Measurements from ENCODE around the gene NIN. TPM values are rescaled to one million over a fixed set of nuclear protein-coding genes. Genes with fewer than 3 reads are reported as not detected.
"Not testable (repeated sequence)": the region's sequence is repeated elsewhere in the genome, so short reads cannot be mapped to it uniquely, and the experiment has no call there.

The NIN gene
- total RNA-seq, 2 experiments from 2014 or later = 50.3 to 56.5 TPM

DNA sequence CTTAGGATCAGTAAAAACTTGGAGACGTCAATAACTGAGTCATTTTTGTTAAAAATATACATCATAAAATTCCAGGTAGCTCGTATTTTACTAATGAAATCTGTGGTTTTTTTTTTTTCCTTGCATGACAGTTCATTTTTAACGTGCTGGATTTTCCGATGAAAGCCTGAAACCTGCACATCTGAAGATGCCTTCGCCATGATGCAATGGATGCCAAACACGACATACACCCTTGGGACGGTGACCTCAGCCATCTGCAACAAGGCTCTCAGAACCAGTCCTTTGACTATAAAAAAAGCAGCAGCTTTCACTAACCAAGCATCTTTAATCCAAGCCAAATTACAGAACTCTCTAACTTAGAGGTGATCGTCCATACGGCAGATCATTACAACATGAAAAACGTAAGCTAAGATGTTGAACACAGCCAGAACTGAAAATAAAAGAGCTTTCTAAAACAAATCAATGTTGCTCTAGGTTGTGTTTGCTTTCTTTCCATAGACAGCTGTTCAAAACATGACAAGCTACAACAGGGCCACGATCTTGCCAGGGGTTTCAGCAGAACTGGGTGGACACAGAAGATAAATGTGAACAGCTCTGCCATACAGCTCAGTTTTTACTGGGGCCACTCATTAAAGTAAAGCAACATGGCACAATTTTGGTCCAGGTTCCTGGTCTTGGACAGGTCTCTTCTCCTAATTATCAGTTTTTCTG lies 7.8 kb downstream of the NIN start:
- Mint-ChIP-seq H3K27me3 (no peaks in the 10 kb centered on the region), H3K36me3 (ENCODE audit: low read depth) (peaks cover 40% of the 10 kb centered on the region), H3K4me1 (peaks cover 63% of the 10 kb centered on the region), H3K9me3 (no peaks in the 10 kb centered on the region), H3K27ac (peak overlapping the region; percentile 60), H3K4me3 (peak overlapping the region; percentile 7)
- POLR2A ChIA-PET = interaction anchor here (1.1 to 3.3 kb wide), 3 partner anchors 7 to 30 kb away, joined by 3 to 14 read pairs (median 3); partner anchors contain the start of gene NIN
- DNase-seq = no peak
- CTCF ChIA-PET = interaction anchor here (3.7 kb wide), 1 partner anchor 37 kb away, joined by 19 read pairs; no protein-coding TSS in a partner anchor

DNA sequence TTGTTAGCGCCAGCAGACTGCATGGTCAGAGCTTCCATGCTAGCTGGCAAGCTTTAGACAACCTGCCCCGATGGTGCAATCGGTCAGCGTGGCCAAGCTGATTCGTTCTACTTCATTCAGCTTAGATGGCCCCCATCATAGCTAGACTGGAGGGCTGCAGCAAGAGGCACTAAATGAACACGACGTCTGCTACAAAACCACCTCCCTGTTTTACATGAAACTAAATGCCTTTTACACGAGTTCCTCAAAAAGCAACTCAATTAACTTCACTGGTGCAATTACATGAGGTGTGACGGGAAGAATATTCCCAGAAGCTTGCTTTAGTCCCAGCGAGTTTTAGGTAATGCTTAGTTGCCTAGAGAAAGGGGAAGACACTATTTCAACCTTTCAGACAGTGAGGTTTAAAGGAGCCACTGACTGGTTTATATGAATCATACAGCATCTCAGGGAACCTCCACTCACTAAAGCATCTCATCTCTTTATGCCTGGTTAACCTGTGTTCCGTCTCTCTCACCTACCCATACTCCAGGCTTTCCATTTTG lies 8.4 kb downstream of the NIN start:
- ChIA-PET CTCF (interaction anchor here (2.1 to 3.7 kb wide), 3 partner anchors 37 to 45 kb away, joined by 4 to 19 read pairs (median 13); no protein-coding TSS in a partner anchor), POLR2A (interaction anchor here (1.0 to 3.3 kb wide), 4 partner anchors 8 to 36 kb away, joined by 3 to 14 read pairs (median 4); partner anchors contain the start of gene NIN)
- Mint-ChIP-seq H3K36me3 (ENCODE audit: low read depth) (peaks cover 42% of the 10 kb centered on the region), H3K27me3 (no peaks in the 10 kb centered on the region), H3K27ac (peak overlapping the region; percentile 60), H3K9me3 (no peaks in the 10 kb centered on the region), H3K4me1 (peaks cover 63% of the 10 kb centered on the region), H3K4me3 (peak overlapping the region; percentile 7)
- DNase-seq = no peak

DNA sequence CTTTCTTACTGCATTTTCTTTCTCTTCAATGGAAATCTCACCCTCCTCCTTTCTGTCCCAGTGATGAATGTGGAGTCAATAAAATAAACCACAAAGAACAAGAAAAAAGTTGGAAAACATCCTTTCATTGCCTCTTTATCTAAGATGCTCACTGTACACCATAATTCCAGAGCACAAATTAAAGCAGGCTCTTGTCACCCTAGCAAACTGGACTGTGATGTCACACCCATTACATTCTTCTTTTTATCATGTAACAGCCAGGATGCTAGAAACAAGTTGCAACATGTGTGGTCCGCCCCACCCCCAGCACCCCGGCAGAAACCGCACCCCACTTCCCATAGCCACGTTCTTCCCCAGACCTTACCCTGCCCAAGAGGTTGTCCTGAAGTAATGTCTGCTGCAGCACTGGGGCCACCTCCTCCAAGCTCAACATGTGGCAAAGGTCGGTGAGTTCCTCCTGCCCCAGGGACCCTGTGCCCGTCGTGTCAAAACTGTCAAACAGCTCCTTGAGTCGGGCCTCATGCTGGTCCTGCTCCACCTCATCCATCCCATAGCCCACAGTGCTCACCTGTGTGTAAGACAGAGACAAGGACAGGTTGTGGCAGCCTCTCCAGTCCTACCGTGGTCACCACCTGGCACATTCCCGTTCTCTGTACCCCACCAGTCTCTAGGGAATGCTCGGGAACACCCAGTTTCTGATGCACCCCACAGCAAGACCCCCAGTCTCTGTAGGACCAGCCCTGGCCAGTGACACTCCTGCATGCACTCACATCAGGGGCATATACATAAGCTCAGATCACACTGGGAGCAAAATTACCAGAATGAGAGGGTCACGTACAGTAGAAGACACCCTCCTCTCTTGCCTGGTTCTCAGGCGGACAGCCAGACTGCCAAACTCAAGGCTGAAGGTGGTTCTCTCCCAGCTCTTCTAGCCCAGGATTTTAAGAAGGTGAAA lies 9.2 kb downstream of the NIN start:
- Mint-ChIP-seq H3K27me3 (no peaks in the 10 kb centered on the region), H3K27ac (peak overlapping the region; percentile 76), H3K4me1 (peaks cover 61% of the 10 kb centered on the region), H3K4me3 (peak overlapping the region; percentile 57), H3K9me3 (no peaks in the 10 kb centered on the region), H3K36me3 (ENCODE audit: low read depth) (peaks cover 39% of the 10 kb centered on the region)
- POLR2A ChIA-PET = interaction anchor here (1.0 to 3.3 kb wide), 3 partner anchors 7 to 35 kb away, joined by 3 to 14 read pairs (median 4); partner anchors contain the start of gene NIN
- CTCF ChIA-PET = interaction anchor here (1.5 to 3.7 kb wide), 5 partner anchors 8 to 45 kb away, joined by 4 to 19 read pairs (median 5); no protein-coding TSS in a partner anchor
- DNase-seq = peak; percentile 78

DNA sequence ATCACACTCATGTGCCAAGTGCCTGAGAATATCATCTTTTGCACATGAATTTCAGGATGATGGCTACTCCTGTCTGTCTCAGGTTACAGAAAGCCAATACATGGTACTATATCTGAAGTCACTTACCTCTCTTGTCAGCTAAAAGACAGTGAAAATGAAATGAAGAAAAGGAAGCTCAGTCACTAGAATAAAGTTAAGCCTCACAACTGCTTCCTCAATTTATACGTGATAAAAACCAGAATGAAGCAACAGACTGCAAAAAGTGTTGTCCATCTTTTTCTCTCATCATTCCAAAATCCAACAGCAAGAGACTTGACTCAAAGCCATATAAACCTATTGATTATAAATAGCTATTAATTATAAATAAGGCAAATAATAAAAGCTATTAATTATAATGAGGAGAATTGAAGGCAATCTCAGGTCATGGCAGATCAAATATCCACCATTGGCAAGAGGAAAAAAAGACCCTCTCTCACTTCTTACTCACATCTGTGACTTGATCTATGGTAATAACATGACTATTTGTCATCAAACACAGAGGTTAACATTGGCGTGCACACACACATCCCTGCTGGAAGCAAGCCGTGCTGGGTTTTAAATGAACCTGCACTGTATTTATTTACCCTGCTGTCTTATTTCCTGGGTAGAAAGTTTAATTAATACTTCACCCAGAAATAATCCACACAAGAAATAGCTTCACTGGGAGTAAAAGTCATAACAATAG lies 10.0 kb downstream of the NIN start:
- Mint-ChIP-seq H3K9me3 (no peaks in the 10 kb centered on the region), H3K36me3 (ENCODE audit: low read depth) (peaks cover 39% of the 10 kb centered on the region), H3K4me1 (peaks cover 61% of the 10 kb centered on the region), H3K27ac (peak overlapping the region; percentile 33), H3K27me3 (no peaks in the 10 kb centered on the region), H3K4me3 (no peak overlapping the region)
- no peak for DNase-seq
- CTCF ChIA-PET = interaction anchor here (1.5 to 3.7 kb wide), 5 partner anchors 9 to 44 kb away, joined by 4 to 19 read pairs (median 5); no protein-coding TSS in a partner anchor
- POLR2A ChIA-PET = interaction anchor here (3.3 kb wide), 1 partner anchor 10 kb away, joined by 14 read pairs; the partner anchor contains the start of gene NIN

DNA sequence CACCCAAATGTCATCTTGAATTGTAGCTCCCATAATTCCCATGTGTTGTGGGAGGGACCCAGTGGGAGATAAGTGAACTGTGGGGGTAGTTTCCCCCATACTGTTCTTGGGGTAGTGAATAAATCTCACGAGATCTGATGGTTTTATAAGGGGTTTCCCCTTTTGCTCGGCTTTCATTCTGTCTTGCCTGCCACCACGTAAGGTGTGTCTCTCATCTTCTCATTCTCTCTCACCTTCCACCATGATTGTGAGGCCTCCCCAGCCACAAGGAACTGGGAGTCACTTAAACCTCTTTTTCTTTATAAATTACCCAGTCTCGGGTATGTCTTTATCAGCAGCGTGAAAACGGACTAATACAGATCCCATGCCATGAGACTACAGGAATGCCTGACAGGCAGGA lies 11.7 kb downstream of the NIN start:
- CTCF ChIA-PET, H3K9me3 Mint-ChIP-seq, H3K27ac Mint-ChIP-seq, H3K27me3 Mint-ChIP-seq, DNase-seq, H3K4me3 Mint-ChIP-seq: not testable (repeated sequence)
- peaks cover 54% of the 10 kb centered on the region for H3K36me3 Mint-ChIP-seq (ENCODE audit: low read depth)
- POLR2A ChIA-PET = interaction anchor here (1.6 kb wide), 1 partner anchor 10 kb away, joined by 6 read pairs; no protein-coding TSS in a partner anchor
- peaks cover 58% of the 10 kb centered on the region for H3K4me1 Mint-ChIP-seq

DNA sequence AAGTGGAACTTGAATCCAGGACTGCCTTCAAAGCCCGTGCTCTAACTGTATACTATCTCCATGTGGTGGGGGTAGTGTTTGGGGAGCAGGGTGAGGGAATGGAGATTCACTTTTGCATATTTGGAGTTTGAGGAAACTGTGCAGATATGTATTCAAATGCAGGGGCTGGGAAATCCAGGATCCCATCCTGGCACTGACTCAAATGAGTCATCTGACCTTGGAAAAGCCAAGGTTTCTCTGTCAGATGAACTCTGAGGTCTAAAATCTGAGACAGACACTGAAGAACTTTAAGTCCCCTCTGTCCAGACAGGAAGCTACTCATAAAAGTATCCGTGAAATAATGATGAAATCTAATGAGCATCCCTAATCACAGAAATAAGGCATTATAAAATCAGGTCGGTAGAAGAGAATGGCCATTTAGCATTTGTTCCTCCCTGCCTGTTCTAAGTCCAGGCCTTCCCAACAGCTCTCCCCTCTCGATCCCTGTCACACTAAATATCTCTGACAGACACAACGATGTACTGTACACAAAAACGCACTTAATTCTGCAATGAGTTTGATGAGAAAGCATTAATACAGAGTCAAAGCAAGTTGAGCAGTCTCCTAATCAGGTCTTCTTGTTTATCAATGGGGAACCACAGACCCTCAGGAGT lies 14.4 kb downstream of the NIN start:
- H3K27ac Mint-ChIP-seq = no peak overlapping the region
- POLR2A ChIA-PET = no interaction called here
- no peak for DNase-seq
- no peak overlapping the region for H3K4me3 Mint-ChIP-seq
- peaks cover 52% of the 10 kb centered on the region for H3K4me1 Mint-ChIP-seq
- CTCF ChIA-PET = no interaction called here
- no peaks in the 10 kb centered on the region for H3K27me3 Mint-ChIP-seq
- peaks cover 4% of the 10 kb centered on the region for H3K9me3 Mint-ChIP-seq
- H3K36me3 Mint-ChIP-seq (ENCODE audit: low read depth) = peaks cover 59% of the 10 kb centered on the region

DNA sequence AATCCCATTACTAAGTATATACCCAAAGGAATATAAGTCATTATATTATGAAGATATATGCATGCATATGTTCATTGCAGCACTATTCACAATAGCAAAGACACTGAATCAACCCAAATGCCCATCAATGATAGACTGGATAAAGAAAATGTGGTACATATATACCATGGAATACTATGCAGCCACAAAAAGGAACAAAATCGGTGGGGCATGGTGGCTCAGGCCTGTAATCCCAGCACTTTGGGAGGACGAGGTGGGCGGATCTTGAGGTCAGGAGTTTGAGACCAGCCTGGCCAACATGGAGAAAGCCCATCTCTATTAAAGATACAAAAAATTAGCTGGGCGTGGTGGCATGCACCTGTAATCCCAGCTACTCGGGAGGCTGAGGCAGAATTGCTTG lies 15.4 kb downstream of the NIN start:
- H3K27ac Mint-ChIP-seq, H3K27me3 Mint-ChIP-seq, POLR2A ChIA-PET, DNase-seq, H3K9me3 Mint-ChIP-seq, H3K4me3 Mint-ChIP-seq: not testable (repeated sequence)
- H3K4me1 Mint-ChIP-seq = peaks cover 43% of the 10 kb centered on the region
- CTCF ChIA-PET = interaction anchor here (0.6 kb wide), 1 partner anchor 274 kb away, joined by 4 read pairs; no protein-coding TSS in a partner anchor
- H3K36me3 Mint-ChIP-seq (ENCODE audit: low read depth) = peaks cover 52% of the 10 kb centered on the region

DNA sequence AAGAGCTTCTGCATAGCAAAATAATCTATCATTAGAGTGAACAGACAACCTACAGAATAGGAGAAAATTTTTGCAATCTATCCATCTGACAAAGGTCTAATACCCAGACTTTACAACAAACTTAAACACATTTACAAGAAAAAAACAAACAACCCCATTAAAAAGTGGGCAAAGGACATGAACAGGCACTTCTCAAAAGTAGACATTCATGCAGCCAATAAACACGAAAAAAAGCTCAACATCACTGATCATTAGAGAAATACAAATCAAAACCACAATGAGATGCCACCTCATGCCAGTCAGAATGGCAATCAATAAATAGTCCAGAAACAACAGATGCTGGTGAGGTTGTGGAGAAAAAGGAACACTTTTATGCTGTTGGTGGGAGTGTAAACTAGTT lies 15.9 kb downstream of the NIN start:
- H3K4me1 Mint-ChIP-seq = peaks cover 38% of the 10 kb centered on the region
- POLR2A ChIA-PET = interaction anchor here (1.0 to 1.4 kb wide), 2 partner anchors 8 to 15 kb away, joined by 3 read pairs; no protein-coding TSS in a partner anchor
- H3K27ac Mint-ChIP-seq, H3K9me3 Mint-ChIP-seq, H3K27me3 Mint-ChIP-seq, DNase-seq, H3K4me3 Mint-ChIP-seq: not testable (repeated sequence)
- H3K36me3 Mint-ChIP-seq (ENCODE audit: low read depth) = peaks cover 47% of the 10 kb centered on the region
- CTCF ChIA-PET = interaction anchor here (0.5 to 0.6 kb wide), 2 partner anchors 45 to 274 kb away, joined by 3 to 4 read pairs; no protein-coding TSS in a partner anchor

DNA sequence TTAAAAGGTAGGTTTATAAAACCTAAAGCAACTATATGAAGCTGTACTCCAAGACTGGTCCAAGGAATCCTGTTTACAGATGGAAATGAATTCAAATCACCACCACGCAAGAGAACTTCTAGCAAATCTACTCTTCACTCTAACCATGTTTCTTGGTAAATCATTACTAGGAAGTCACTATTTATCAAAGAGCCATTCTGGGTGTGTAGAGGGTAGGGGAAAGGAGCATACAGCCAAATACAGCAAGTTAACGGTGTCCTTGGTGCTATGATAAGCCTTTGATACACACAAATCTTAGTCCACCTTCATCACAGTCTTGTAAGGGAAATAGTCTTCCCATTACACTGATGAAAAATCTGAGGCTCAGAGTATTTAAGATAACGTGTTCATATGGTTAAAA lies 16.8 kb downstream of the NIN start:
- Mint-ChIP-seq H3K36me3 (ENCODE audit: low read depth) (peaks cover 40% of the 10 kb centered on the region), H3K27ac (no peak overlapping the region), H3K27me3 (no peaks in the 10 kb centered on the region), H3K9me3 (peaks cover 4% of the 10 kb centered on the region), H3K4me1 (peaks cover 30% of the 10 kb centered on the region), H3K4me3 (no peak overlapping the region)
- ChIA-PET CTCF (interaction anchor here (0.5 kb wide), 1 partner anchor 46 kb away, joined by 3 read pairs; no protein-coding TSS in a partner anchor), POLR2A (interaction anchor here (1.0 to 1.4 kb wide), 2 partner anchors 9 to 15 kb away, joined by 3 read pairs; no protein-coding TSS in a partner anchor)
- DNase-seq = no peak

DNA sequence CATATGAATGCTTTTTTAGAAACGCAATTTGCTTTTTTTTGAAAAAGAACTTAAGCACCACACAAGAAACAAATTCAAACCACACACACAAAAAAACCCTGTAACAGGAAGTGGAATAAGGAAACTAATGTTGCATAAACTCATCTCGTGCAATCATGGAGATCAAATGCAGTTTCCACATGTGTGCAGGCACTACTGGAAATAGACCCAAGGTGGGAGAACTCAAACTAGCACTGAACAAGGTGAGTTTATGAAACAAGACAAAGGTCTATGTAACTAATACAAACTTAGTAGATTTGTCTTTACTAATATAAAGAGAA lies 17.5 kb downstream of the NIN start:
- ChIA-PET POLR2A (interaction anchor here (1.4 kb wide), 1 partner anchor 16 kb away, joined by 3 read pairs; no protein-coding TSS in a partner anchor), CTCF (no interaction called here)
- no peak for DNase-seq
- Mint-ChIP-seq H3K27me3 (no peaks in the 10 kb centered on the region), H3K36me3 (ENCODE audit: low read depth) (peaks cover 37% of the 10 kb centered on the region), H3K4me3 (peak overlapping the region; percentile 55), H3K4me1 (peaks cover 29% of the 10 kb centered on the region), H3K27ac (peak overlapping the region; percentile 77), H3K9me3 (peaks cover 4% of the 10 kb centered on the region)

DNA sequence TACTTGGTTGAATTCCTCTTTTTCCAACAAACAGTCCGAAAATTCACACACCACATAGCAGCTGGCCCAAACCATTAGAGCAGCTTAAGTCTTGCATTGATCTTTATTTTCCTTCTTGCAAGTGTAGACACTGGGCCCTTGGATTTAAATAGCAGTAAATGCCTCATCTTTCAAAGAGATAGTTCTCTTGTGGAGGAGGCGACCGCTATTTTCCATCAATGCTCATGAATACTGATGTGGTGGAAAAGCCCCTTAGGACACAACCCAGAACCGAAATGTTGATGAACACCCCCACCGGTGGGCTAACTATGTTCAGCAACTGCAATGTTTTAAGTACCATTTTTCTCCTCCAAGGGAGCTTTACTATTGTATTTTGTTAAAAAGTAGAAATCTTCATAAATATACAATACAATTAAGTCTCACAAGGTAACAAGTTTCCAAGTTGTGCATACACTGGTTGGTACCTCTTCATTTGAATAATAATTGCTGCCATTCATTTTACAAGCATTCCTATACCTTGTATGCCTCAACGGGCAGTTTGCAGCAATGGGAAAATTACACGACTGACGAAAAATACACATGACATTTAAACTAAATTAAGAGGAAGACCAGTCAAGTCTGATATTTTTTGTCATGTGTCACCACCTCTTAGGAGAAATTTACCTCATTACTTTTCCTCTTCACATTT lies 18.0 kb downstream of the NIN start:
- H3K4me1 Mint-ChIP-seq = peaks cover 29% of the 10 kb centered on the region

More for the DNA sequence above, 18.0 kb downstream of the NIN start:
- H3K27me3 Mint-ChIP-seq = no peaks in the 10 kb centered on the region
- H3K4me3 Mint-ChIP-seq = peak overlapping the region; percentile 55
- peak overlapping the region; percentile 77 for H3K27ac Mint-ChIP-seq
- H3K36me3 Mint-ChIP-seq (ENCODE audit: low read depth) = peaks cover 33% of the 10 kb centered on the region
- CTCF ChIA-PET = no interaction called here
- DNase-seq = no peak
- H3K9me3 Mint-ChIP-seq = peaks cover 4% of the 10 kb centered on the region
- POLR2A ChIA-PET = no interaction called here

All from activated CD4-positive, alpha-beta memory T cell treated with anti-CD3 and anti-CD28 coated beads, Interleukin-2, amount 10 ng/mL, durations not matched to agents 7 days and 5 days (primary cell).